Measurements from ENCODE around the gene HMGA1.
A peak's percentile ranks its signal among the peaks of the same experiment; 100 is the strongest.

Gene HMGA1

GRCh38 chr6:34196833-34197195 is 39.9 kb upstream of the HMGA1 start:
- no peak for DNase-seq (ENCODE audit: low read depth)
- H3K4me3 ChIP-seq (replicated peaks; ENCODE audit: low read depth, low read length): peak overlapping the region; percentile 55
- no peak for TF ChIP-seq CTCF (IDR thresholded peaks at IDR 0.05; ENCODE audit: low read length, missing control alignments)

- no peak for DNase-seq (ENCODE audit: low read depth)
- no peak for TF ChIP-seq CTCF (IDR thresholded peaks at IDR 0.05; ENCODE audit: low read length, missing control alignments)
- H3K4me3 ChIP-seq (replicated peaks; ENCODE audit: low read depth, low read length): no peak overlapping the region
These were observed 36.2 kb upstream of the HMGA1 start for GRCh38 chr6:34200340-34200971.

- no peak for TF ChIP-seq CTCF (IDR thresholded peaks at IDR 0.05; ENCODE audit: low read length, missing control alignments)
- DNase-seq (ENCODE audit: low read depth): no peak
- no peak overlapping the region for H3K4me3 ChIP-seq (replicated peaks; ENCODE audit: low read depth, low read length)
These were observed 35.1 kb upstream of the HMGA1 start for GRCh38 chr6:34201455-34202107.

GRCh38 chr6:34202329-34203201 is 34.1 kb upstream of the HMGA1 start:
- H3K4me3 ChIP-seq (replicated peaks; ENCODE audit: low read depth, low read length): no peak overlapping the region
- DNase-seq (ENCODE audit: low read depth): no peak
- TF ChIP-seq CTCF (IDR thresholded peaks at IDR 0.05; ENCODE audit: low read length, missing control alignments): no peak

- DNase-seq (ENCODE audit: low read depth): no peak
These were observed 32.0 kb upstream of the HMGA1 start for GRCh38 chr6:34204693-34205092.

GRCh38 chr6:34205466-34205865 is 31.2 kb upstream of the HMGA1 start:
- no peak for DNase-seq (ENCODE audit: low read depth)
- no peak overlapping the region for H3K4me3 ChIP-seq (replicated peaks; ENCODE audit: low read depth, low read length)
- no peak for TF ChIP-seq CTCF (IDR thresholded peaks at IDR 0.05; ENCODE audit: low read length, missing control alignments)

More at GRCh38 chr6:34204693-34205092, 32.0 kb upstream of the HMGA1 start:
- H3K4me3 ChIP-seq (replicated peaks; ENCODE audit: low read depth, low read length): no peak overlapping the region
- no peak for TF ChIP-seq CTCF (IDR thresholded peaks at IDR 0.05; ENCODE audit: low read length, missing control alignments)
